GM19438 (cell line): ENCODE measurements around the gene CD320.

ENCODE experiments used
- ATAC-seq: cut with Tn5 transposase; IDR thresholded peaks from one replicate; pipeline ENCODE4 v1.9.1; 2021; ENCODE audit warnings: low read depth; ENCODE audit not compliant: unreplicated experiment

Gene CD320

DNA sequence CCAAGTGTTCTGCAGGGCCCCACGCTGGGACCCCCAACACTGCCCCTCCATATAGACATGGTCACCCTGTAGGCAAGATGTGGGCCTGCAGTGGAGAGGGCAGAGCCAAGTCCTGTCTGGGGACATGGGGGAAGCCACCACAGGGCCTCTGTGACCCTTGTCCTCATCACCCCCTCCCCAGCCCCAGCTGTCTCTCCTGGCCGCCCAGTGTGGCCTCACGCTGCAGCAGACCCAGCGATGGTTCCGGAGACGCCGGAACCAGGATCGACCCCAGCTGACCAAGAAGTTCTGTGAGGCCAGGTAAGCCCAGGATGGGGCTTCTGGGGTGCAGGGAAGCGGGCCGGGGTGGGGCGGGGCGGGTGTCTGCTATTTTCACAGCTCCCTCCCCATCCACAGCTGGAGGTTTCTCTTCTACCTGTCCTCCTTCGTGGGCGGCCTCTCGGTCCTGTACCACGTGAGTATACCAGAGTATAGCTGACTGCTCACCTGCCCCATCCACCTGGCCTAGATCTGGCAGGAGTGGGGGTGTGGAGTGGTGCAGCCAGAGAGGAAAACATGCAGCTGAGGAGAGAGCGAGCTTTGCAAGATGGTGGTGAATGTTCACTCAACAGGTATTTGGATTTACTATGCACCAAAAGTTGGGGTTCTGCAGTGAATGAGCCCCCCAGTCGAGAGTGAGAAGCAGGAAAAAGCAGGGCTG, 52.6 kb downstream of the CD320 start:
- ATAC-seq, result no peak

DNA sequence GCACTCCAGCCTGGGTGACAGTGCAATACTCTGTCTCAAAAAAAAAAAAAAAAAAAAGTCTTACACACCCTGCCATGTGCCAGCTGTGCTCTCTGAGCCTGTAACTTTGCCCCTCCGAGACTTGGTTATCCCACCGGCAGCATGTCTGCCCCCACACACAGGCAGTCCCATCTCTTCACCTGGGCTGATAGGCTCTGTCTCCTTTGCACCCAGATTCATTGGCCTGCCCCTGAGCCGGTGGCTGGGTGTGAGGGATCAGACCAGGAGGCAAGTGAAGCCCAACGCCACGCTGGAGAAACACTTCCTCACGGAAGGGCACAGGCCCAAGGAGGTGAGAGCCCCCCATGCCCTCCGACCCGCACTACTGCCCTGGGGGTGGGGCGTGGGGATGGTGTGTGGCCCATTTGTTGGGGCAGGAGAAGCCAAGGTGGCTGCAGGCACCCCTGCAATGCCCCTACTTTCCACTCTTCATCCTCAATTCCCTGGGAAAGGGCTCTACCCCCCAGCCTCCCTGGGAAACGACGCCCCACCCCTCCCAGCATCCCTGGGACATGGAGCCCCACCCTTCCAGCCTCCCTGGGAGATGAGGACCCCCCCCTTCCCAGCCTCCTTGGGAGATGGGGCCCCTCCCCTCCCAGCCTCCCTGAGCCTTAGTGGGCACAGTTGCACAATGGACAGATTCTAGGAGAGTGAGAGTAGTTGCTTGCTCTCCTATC, 53.7 kb downstream of the CD320 start:
- no peak for ATAC-seq

DNA sequence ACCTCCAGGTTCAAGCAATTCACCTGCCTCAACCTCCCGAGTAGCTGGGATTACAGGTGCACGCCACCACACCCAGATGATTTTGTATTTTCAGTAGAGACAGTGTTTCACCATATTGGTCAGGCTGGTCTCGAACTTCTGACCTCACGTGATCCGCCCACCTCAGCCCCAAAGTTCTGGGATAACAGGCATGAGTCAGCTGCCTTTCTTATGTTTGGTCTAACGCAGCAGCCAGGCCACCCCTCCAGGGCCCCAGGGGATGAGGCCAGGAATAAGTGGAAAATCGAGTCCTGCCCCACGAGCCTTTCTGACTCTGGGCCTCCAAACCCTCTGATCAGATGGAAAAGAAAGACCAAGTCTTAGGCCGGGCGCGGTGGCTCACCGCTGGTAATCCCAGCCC, 54.5 kb downstream of the CD320 start:
- no peak for ATAC-seq

DNA sequence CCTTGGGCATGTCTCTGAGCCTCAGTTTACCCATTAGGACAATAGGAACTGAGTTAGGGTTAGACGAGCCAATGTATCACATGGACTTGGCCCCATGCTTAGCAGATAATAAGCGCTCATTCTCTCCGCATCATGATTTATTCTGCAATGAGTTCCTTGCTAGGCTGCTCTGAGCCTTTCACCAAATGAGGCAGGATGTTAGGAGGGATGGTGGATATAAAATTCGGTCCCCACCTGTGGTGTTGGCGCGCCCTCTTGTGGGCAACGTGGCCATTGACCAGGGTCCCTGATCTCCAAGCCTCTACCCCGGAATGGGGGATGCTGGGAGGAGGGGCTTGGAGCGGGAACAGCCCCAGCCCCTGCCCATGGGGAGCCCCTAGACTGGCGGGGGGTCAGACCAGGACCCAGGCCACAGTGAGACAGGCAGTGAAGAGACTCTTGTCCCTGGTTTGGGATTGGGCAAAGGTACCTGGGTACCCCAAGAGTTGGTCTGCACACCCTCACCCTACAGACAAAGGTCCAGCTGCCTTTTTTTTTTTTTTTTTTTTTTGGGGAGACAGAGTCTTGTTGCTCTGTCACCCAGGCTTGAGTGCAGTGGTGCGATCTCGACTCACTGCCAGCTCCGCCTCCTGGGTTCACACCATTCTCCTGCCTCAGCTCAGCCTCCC, 55.1 kb downstream of the CD320 start:
- no peak for ATAC-seq
